ENCODE data around the gene NFATC1.

The NFATC1 gene

DNA sequence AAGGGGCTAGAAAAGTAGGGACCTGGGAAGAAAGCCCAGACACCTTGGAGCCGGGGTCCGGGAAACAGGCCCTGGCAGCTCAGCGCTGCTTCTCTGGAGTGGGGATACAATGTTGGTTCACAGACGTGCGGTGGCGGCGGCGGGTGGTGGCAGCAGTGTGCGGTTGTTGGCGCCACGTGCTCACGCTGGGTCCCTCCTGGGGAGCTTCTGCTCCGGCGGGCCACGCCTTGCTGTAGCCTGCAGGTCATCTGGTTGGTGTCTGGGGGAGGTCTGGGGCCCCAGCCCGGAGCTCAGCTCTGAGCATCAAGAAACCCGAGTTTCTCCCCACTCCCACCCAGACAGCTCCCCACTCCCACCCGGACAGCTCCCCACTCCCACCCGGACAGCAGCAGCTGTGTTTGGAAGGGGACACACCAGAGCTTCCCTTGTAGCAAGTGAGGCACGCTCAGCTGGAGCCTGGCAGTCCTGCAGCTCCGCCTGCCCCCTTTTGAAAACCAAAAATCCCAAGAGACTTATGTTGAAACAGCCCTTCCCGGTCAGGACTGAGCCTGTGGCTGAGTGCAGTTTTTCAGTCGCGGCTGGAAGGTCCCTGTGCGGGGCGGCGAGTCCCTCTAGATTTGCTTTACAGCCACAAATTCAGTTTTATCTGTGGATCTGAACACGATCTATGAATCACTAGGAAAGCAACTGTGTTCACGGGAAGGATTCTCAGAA is 46.9 kb downstream of the NFATC1 start:
- DNase-seq: peak; percentile 61

DNA sequence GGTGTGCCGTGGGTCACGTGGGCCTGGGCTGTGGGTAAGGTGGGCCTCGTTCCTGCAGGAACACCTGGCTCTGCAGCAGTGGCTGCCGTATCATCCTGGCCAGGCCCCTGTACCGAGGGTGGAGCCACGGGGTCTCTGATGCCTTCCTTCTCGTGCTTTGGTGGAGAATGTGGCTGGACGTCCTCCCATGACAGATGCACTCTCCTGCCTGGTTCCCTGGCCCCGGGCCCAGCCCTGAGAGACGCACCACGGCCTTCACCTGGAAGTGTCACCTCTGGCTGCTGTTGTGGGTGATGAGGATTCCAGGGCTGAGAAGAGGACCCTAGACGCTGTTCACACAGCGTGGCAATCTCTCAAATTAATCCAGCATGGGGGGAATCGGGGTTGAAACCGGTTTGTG is 49.5 kb downstream of the NFATC1 start:
- DNase-seq: no peak

DNA sequence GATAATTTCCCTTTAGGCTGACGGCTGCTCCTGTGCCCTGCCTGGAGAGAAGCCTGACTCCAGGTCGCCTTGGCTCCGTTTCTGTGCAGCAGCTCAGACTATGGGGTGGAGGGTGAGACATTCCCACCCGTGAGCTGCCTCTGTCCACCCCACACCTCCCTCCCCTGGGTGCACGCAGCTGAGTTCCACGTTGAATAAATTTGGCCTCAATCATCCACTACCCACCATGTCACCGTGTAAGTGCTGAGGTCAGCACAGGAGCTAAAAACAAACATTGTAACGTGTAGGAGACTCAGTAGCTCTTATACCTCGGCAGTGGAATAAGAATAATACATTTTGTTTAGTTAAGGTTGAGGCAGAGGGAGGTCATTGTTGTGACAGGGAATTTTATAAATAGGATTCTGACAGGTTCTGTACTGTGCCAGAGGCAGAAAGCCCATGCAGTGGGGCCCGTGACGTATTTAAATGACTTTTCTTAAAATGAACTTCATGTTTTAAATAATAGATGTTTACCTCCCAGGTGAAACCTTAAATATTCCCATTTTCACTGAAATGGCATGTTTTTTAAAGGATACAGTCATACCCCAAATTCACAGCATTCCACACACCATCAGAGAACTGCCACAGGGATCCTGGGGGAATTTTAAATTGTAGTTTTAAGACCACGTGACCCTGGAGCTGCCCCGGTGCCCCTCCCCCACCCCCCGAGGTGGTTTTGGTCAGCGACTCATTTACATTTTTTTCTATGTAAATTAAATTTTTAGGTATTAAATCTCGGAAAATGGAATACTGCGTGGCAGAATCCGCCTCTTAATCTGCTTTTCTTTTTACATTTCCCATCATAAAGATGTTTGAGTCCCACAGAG is 50.2 kb downstream of the NFATC1 start:
- DNase-seq: peak; percentile 73

DNA sequence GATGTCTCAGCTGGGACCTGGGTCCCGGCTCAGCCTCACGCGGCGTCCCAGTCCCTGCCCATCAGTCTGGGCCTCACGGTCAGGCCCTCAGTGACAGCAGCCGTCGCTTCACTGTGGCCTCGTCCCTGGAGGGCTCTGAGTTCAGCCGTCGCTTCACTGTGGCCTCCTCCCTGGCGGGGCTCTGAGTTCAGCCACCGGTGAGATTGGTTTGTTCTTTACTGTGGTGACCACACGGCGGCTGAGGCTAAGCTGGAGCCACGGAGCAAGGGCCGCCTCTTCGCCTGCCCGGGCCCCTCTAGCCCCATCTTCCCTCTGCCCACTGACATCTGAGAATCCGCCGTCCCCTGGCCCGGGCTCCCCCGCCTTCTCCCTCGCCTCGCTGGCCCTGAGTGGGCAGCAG is 51.2 kb downstream of the NFATC1 start:
- DNase-seq: no peak

DNA sequence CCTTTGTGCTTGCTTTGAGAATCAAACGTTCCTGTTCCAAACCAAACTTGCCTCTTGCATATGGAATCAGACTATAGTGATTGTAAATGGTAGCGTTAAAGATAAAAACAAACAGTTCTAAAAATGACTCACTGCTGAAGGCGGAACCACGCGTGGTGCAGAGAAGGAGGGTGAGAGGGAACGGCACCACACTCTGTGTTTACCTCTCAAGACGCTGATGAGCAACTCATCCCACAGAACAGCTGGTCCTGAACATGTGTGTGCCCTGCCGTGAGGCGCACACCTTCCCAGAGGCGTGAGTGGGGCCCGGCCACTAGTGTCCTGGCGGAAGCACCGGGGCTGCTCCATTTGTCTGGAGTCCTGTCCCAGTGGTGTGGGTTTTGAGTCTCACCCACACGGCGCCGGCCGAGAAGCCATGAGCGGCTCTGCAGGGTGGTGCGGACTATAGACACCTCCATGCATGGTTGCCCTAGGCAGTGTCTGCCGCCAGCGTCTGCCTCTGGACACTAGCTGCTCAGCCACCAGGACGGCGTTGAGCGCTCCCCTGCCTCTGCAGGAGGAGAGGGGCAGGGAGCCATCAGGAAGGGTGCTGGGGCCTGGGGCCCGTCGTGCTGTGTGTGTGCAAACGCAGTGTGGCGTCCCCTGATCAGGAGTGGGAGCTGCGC is 52.1 kb downstream of the NFATC1 start:
- peak; percentile 44 for DNase-seq

DNA sequence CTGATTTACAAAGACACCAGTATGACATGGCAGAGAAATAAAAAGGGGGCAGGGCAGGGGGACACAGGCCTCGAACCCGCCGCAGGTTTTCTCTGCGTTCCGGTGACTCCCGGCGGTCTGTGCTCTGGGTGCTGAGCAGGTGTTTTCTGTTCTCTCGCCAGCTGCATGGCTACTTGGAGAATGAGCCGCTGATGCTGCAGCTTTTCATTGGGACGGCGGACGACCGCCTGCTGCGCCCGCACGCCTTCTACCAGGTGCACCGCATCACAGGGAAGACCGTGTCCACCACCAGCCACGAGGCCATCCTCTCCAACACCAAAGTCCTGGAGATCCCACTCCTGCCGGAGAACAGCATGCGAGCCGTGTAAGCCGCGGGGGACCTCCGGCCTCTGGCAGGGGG is 52.9 kb downstream of the NFATC1 start:
- no peak for DNase-seq

DNA sequence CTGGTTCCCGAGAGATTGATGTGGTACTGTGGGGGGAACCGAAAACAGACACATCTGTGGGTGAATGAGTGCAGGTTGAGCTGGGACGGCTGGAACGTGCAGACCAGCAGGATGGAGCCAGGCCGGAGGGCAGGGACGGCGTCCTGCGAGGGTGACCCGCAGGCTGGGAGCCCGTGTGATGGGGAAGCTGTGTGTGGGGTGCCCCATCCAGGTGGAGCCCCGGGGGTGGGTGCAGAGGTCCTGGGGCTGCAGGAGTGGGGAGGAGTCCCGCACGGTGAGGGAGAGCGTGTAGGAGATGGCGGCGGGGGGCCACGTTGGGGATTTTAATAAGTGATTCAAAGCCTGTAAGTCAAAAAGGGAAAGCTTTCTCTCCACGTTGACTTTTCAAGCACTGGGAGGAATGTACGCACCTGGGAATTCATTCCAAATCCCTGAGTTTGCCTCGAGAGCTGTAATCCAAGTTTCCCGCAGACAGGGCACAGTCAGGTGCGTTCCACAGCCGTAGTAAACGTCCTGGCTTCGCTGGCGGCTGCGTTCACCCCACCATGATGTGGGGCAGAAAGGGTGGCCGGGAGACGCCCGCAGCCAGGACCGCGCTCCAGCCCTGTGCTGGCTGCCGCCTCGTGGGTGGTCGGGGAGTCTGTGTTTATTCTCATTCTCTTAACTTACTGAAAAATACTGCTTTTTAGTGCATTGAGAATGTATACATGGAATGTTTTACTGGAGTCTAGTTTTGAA is 54.0 kb downstream of the NFATC1 start:
- DNase-seq: no peak

DNA sequence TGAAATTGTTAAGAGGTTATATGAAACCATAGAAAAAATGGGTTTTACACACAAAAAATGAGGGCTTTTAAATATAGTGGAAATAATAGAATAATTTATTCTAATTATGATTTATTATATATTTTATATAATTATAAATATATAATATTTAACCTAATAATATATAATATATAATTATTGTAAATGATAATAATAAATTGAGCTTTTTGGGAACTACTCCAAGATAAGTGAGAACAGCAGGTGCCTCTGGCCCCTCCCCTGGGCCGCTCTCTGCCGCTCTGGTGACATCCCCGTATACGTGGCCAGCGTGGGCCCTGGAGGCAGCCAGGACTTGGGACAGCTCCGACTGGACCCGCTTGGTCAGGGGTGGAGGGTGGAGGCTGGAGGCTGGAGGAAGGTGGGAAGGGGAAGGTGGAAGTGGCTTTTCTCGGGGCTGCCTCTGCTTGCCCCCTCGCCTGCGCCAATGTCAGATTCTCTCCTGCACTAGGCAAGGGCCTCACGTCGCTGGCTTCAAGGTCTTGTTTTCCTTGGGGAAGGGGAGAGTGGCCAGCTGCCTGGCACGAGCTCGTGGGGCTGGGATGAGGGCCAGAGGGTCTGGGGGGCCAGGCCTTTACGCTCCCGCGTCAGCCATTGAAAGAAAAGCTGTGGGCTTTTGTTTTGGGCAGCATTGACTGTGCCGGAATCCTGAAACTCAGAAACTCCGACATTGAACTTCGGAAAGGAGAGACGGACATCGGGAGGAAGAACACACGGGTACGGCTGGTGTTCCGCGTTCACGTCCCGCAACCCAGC is 54.8 kb downstream of the NFATC1 start:
- no peak for DNase-seq

DNA sequence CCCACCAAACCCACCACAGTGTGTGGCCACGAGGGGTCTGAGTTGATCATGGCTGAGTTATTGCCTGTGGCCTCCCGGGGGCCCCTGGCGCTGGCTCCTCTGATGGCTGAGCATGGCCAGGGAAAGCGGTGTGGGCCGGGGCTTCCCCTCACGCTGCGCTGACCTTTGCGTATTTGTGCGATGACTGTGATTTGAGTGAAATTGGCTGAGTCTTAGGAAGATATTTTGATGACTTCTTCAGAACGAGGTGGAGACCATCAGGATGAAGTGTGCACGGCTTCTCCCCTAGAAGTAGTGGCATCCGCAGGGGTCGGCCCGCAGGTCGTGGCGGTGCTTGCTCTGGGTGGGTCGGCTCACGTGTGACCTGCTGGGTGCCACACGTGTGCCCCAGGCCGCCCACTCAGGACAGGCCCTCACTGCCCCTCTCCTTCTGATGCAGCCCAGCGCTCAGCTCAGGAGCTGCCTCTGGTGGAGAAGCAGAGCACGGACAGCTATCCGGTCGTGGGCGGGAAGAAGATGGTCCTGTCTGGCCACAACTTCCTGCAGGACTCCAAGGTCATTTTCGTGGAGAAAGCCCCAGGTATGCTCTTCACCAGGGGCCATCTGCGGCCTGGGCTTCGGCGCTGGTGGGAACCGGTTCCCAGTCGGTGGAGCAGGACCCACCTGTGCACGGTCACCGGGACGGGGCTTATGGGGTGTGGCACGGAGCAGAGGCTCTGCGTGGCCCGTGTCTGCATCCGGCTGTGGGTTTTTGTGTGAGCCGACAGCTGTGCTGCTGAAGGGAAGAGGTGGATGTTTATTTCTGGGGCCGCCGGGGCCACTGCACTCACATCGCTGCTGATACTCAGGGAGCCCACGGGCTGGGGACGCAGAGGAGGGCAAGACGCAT is 55.8 kb downstream of the NFATC1 start:
- no peak for DNase-seq

DNA sequence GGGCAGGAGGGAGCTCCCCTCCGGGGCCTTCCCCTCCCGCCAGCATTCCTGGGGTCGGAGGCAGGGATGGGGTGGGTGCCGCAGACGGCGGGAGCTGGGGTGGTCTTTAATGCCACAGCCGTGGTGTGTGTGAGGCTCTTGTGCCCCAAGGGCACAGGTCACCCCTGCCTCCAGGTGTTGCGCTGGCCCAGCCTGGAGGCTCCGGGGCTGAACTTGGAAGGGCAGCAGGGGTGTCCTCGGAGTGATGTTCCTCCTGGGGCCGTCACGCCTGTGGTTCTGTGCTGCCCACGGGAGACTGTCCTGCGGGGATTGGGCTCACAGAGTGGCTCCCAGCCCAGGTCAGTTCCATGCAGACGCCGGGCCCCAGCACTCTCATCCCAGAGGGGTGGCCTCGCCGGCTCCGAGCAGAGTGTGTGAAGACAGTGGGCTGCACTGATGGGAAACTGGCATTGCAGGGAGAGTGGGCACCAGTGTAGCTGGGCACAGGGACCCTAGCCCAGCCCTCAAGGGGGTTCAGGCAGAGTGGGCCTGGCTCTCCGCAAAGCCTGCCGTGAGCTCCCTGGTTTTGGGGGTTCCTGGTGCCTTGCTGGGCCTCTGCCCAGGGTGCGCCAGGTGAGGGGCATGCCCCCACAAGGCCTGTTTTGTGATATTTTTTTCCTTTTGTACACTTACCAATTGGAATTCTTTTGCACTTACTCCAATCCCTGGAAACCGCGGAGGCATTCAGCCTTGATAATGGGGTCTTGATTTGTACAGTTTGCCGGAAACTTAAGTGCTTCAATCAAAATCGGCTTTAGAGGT is 56.7 kb downstream of the NFATC1 start:
- DNase-seq: peak; percentile 50

DNA sequence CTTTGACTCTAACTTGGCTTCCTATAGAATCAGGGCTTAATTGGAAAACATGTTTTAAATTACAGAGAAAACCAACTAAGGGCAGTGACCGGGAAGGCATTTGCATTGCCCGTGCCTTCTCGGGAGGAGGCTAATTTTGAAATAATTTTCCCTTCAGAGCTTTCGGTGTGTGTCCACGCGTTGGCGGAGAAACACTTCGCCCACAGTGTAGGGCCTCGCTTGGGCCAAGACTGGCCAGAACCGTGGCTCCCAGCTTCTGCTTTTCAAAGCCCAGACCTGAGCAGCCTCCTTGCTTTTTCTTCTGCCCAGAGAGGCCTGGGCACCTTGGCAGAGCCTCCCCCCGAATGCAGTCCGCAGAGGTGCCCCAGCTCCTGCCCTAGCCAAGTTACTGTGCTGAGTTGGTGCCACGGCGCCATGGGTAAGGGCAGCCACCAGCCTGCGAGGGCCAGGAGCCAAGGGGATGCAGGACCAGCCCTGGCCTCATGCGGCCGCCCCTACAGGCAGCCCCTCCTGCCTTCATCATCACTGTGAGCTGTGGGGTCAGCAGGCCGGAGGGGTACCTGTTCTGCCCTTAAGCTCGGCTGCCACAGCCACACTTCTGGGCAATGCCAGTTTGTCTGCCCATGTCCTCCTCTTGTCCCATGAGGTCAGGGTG is 57.4 kb downstream of the NFATC1 start:
- no peak for DNase-seq

DNA sequence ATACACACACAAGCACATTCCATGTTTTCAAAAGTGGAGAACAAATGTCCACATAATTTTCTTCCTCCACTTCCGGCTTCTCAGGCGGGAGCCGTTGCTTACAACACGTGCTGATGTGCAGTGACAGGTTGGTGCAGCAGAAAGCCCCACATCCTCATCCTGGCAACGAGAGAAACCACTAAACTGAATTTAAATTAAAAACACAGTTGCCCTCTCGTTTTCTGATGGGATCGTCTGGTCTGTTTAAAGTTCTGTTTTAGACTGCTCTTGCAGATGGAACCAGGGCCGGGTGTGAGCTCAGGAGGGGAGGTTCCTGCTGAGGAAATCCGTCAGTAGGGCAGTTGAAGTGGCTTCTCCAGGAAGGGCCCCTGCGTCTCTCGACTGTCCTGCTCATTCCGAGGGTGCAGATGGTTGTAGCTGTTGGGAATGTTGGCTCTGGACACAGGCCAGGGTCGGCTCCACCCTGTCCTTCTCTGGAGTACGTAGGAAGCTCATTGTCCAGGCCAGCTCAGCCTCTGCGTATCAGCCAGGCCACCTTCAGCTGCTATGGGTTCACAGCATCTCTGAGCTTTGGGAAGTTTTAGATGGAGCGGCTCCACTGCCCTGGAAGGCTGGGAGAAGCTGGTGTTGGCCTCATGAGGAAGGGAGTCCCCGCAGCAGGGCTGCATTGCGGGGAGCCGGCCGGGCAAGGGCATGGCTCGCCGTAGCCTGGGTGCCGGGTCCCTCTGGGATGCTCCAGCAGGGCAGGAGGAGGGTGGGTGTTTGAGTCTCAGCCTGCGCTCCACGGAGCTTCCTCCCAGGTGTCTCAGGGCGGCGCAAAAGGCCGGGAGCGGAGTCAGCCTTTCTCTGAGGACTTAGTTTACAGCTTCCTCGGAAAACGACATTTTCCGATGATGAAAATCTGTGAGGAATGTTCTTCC is 58.3 kb downstream of the NFATC1 start:
- DNase-seq: no peak

DNA sequence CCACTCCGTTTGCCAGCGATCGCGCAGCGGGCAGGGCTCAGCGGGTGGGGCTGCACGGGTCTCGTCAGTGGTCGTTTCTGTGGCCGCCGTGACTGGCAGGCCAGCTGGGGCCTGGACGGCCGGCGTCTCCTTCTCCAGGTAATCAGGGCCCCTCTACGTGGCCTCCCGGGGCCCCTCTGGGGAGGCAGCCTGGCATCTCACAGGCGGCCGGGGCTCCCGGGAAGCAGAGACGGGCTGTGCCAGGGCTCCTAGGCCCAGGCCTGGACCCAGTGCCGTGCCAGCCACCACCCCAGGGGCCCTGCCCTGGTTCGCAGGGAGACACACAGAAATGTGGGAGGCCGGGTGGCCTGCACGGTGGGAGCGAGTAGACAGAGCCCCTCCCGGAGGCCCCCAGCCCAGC is 59.5 kb downstream of the NFATC1 start:
- DNase-seq: no peak

DNA sequence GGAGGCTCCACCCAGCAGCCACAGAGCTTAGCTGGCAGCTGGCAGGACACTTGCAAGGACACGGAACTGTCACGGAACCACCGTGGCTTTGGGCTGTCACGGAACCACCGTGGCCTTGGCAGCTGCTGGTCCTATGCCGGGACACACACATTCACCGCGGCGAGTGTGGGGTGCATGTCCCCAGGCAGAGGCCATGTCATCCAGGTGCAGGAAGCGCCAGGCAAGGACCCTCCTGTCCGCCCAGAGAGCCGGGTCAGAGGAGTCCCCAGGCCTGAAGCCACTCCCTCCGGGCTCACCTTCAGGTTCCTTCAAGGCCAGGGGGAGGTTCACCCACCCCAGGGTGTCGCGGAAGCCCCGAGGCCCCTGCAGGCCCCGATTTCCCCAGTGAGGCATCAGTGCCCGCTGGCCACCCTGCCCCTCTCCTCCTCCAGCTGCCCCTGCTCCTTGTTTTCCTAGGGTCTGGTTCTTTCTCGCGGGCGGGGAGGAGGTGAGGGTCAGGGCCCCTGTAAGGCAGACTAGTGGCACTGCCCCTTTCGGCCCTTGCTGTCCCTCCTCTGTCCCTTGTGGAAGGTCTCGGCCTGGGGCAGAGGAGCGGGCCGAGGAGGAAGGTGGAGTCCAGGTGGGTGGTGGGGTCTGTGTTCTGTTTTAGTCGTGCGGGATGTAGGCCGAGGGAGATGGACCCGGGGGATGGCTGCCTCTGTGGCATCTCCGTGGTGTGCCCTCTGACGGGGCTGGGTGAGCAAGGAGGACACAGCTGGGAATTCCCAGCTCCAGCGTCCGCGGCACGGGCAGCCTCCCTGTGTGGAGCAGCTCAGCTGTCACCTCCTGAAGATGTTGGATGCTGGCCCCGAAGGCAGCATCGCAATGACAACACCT is 60.6 kb downstream of the NFATC1 start:
- DNase-seq: no peak

DNA sequence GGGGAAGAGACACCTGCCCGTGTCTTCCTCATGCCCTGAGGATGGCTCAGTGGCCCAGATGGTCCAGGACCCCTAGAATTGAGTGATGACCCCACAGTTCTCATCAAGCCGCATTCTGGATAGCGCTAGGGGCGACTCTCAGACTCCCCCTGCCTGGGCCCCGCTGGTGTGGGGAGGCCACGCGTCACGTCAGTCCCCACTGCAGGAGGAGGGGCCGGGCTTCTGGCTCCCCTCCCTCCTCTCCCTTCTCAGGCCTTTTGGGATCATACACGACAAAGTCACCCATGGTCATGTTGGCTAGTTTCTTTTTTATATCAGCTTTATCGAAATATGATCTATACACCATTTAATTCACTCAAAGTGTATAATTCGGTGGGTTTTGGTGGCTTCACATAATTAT is 61.5 kb downstream of the NFATC1 start:
- no peak for DNase-seq

DNA sequence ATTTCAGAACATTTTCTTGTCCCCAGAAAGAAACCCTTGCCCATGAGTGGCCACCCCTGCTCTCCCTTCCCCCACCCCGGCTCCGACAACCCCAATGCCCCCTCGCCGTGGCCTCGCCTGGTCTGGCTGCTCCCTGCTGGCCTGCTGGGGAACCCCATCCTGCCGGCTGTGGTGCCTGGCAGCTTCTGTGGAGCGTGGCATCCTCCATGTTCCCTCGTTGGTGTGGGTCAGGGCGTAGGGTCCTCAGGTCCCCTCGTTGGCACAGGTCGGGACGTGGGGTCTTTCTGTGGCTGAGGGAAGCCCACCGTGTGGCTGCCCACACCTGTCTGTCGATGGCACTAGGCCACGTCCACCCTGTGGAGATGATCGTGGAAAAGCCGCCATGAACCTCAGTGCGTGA is 61.9 kb downstream of the NFATC1 start:
- DNase-seq: no peak

DNA sequence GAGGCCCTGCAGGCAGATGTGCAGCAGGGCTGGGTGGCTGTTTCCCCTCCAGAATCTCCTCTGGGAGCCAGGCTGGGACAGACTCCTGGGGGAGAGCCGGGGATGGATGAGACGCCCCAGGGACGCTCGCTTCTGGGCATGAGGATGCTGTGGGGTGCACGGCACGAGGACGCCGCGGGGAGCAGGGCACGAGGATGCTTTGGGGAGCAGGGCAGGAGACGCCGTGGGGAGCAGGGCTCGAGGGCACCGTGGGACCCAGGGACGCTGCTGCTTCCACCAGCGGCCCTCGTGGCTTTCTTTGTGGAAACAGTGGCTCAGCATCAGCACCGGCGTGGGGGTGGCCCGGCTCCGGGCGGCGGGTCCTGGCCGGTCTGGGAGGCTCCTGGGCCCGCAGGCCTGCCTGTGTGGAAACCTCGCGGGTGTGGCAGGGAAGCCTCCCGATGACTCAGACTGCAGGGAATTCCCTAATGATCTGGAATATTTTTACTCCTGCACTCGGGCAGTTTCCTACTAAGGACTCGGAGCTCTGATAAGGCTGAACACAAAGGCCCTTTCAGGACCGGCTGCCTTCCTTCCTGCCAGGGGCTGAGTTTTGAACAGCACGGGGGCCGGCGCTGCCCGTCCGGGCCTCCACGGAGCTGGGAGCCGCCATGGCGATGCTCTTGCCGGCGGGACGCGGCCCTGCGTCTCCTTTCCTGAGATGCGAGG is 62.6 kb downstream of the NFATC1 start:
- DNase-seq: peak; percentile 88

Data from fibroblast of skin of right biceps (primary cell).